ENCODE data around the gene FRAT1.

- TF ChIP-seq POLR2A (IDR thresholded peaks at IDR 0.05) (no peak), CTCF (IDR thresholded peaks at IDR 0.05) (peak in 1 of 4 experiments; percentile 31)
Observed at GRCh38 chr10:97332591-97333350, 13.7 kb downstream of the FRAT1 start.

Measured in uterus (tissue), 2 donors.